Trophoblast cell (in vitro differentiated cells and primary cell): ENCODE results near the gene ZBTB40.
A peak's percentile ranks its signal among the peaks of the same experiment; 100 is the strongest.

Source experiments
- DNase-seq, 2 donors: peaks; one replicate each; pipeline ENCODE4 v3.0.0-alpha.2; 2016
- H2AFZ ChIP-seq: 2 replicates; pipeline ENCODE4 v1.6.1; 2013; ENCODE audit warnings: low read length, moderate library complexity, mild to moderate bottlenecking; ENCODE audit not compliant: insufficient read depth, poor library complexity
- H2AK5ac ChIP-seq: 2 replicates; pipeline ENCODE4 v1.6.1; 2013; ENCODE audit warnings: mild to moderate bottlenecking, low read length
- H2BK120ac ChIP-seq: 2 replicates; pipeline ENCODE4 v1.6.1; 2013; ENCODE audit warnings: low read length, mild to moderate bottlenecking, moderate library complexity; ENCODE audit not compliant: insufficient read depth, poor library complexity
- H2BK12ac ChIP-seq: 2 replicates; pipeline ENCODE4 v1.6.1; 2013; ENCODE audit warnings: mild to moderate bottlenecking, low read length, moderate library complexity
- H2BK5ac ChIP-seq: 2 replicates; pipeline ENCODE4 v1.6.1; 2013; ENCODE audit warnings: low read length, low read depth, moderate library complexity, mild to moderate bottlenecking; ENCODE audit not compliant: poor library complexity
- H3K14ac ChIP-seq: 2 replicates; pipeline ENCODE4 v1.6.1; 2013; ENCODE audit warnings: mild to moderate bottlenecking, low read length
- H3K18ac ChIP-seq: 2 replicates; pipeline ENCODE4 v1.6.1; 2013; ENCODE audit warnings: mild to moderate bottlenecking, low read length
- H3K23ac ChIP-seq: 2 replicates; pipeline ENCODE4 v1.6.1; 2013; ENCODE audit warnings: low read length
- H3K27ac ChIP-seq: 2 replicates; pipeline ENCODE4 v1.5.1; 2013; ENCODE audit warnings: low read depth, mild to moderate bottlenecking, inconsistent platforms, low read length, moderate library complexity
- H3K27me3 ChIP-seq: 2 replicates; pipeline ENCODE4 v1.6.1; 2013; ENCODE audit warnings: inconsistent platforms, mild to moderate bottlenecking, low read length, moderate library complexity; ENCODE audit not compliant: insufficient read depth
- H3K36me3 ChIP-seq, 2 experiments: 1 replicate in 1 of 2; 2 replicates in 1 of 2; pipeline ENCODE4 v1.6.1; 2013; ENCODE audit warnings: low read length in 2 of 2, mild to moderate bottlenecking in 2 of 2, moderate library complexity in 1 of 2; ENCODE audit not compliant: insufficient read depth in 2 of 2, control insufficient read depth in 1 of 2
- H3K4ac ChIP-seq: 2 replicates; pipeline ENCODE4 v1.6.1; 2013; ENCODE audit warnings: low read depth, mild to moderate bottlenecking, low read length, moderate library complexity
- H3K4me1 ChIP-seq, 2 experiments: 1 replicate in 1 of 2; 2 replicates in 1 of 2; pipeline ENCODE4 v1.6.1; 2013; ENCODE audit warnings: low read length in 2 of 2, mild to moderate bottlenecking in 2 of 2, moderate library complexity in 1 of 2; ENCODE audit not compliant: insufficient read depth in 2 of 2, control insufficient read depth in 1 of 2
- H3K4me2 ChIP-seq: 2 replicates; pipeline ENCODE4 v1.6.1; 2013; ENCODE audit warnings: inconsistent platforms, mild to moderate bottlenecking, low read length, moderate library complexity
- H3K4me3 ChIP-seq: 2 replicates; pipeline ENCODE4 v1.5.1; 2013; ENCODE audit warnings: mild to moderate bottlenecking, low read depth, low read length, inconsistent platforms
- H3K79me1 ChIP-seq: one replicate; pipeline ENCODE4 v1.6.1; 2013; ENCODE audit warnings: low read length
- H3K79me2 ChIP-seq: 2 replicates; pipeline ENCODE4 v1.6.1; 2013; ENCODE audit warnings: low read length, mild to moderate bottlenecking; ENCODE audit not compliant: control insufficient read depth, insufficient read depth, poor library complexity
- H3K9ac ChIP-seq: 2 replicates; pipeline ENCODE4 v1.6.1; 2013; ENCODE audit warnings: mild to moderate bottlenecking, low read length
- H3K9me3 ChIP-seq: 2 replicates; pipeline ENCODE4 v1.6.1; 2013; ENCODE audit warnings: low read depth, mild to moderate bottlenecking, control low read depth, inconsistent platforms, low read length; ENCODE audit not compliant: insufficient read depth
- H4K12ac ChIP-seq: 2 replicates; pipeline ENCODE4 v1.6.1; 2013; ENCODE audit warnings: low read depth, mild to moderate bottlenecking, low read length, moderate library complexity
- H4K8ac ChIP-seq: 2 replicates; pipeline ENCODE4 v1.6.1; 2013; ENCODE audit warnings: low read depth, mild to moderate bottlenecking, low read length, moderate library complexity
- H4K91ac ChIP-seq: one replicate; pipeline ENCODE4 v1.6.1; 2013; ENCODE audit warnings: low read depth, mild to moderate bottlenecking, low read length, moderate library complexity
- WGBS: extraction: QIAGEN DNeasy Blood & Tissue Kit; methylation state at CpG from one replicate; pipeline ENCODE4 v1.1.7; 2013; ENCODE audit warnings: missing lambda C conversion rate; ENCODE audit not compliant: insufficient read length, insufficient coverage; ENCODE audit errors: extremely low coverage; 5-methylcytosine and 5-hydroxymethylcytosine counted together

ZBTB40 gene

GRCh38 chr1:22406722-22407495, 44.7 kb upstream of the ZBTB40 start:
- Histone ChIP-seq H3K27me3 (no peaks in the 10 kb centered on the region), H3K36me3 (no peaks in the 10 kb centered on the region), H3K4me1 (peaks cover 28 to 30% of the 10 kb centered on the region in 2 experiments), H3K79me2 (peaks cover 4% of the 10 kb centered on the region), H2AK5ac (no peak overlapping the region), H3K4ac (no peak overlapping the region), H3K14ac (no peak overlapping the region), H4K8ac (no peak overlapping the region), H3K23ac (no peak overlapping the region), H4K12ac (no peak overlapping the region), H3K18ac (peak overlapping the region; percentile 8), H2BK12ac (peak overlapping the region; percentile 85), H2AFZ (no peak overlapping the region), H4K91ac (peak overlapping the region; percentile 22), H3K4me3 (no peak overlapping the region), H3K79me1 (peaks cover 18% of the 10 kb centered on the region), H2BK120ac (peak overlapping the region; percentile 52), H3K9me3 (no peaks in the 10 kb centered on the region), H3K9ac (no peak overlapping the region), H3K27ac (peak overlapping the region; percentile 86), H3K4me2 (no peak overlapping the region), H2BK5ac (peak overlapping the region; percentile 34)
- DNase-seq, result peak; percentile 59 to 93
- no CpG with 5 or more reads among the region's 13 CpGs for WGBS

DNA sequence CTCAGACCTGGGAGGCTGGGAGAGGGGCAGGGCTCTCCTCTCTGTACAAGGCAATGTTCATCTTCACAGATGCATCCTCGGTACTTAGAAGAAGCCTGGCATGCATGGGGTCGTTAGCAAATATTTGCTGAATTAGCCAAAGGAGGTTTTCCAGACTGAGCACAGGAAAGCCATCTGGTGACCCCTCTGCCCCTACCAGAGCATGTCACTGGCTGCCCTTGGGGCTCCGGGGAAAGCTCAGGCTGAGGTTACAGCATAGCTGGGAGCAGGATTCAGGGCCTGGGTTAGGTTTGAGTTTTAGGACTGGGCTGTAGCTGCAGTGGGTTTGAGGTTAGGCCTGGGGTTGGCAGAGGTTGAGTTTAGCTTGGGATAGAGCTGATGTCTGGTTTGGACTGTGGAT, 43.4 kb upstream of the ZBTB40 start:
- H3K14ac ChIP-seq, result peak overlapping the region; percentile 59
- H2BK5ac ChIP-seq, result peak overlapping the region; percentile 69
- peak overlapping the region; percentile 78 for H2AK5ac ChIP-seq
- peaks cover 35 to 38% of the 10 kb centered on the region in 2 experiments for H3K4me1 ChIP-seq
- no CpG with 5 or more reads among the region's 3 CpGs for WGBS
- peak overlapping the region; percentile 26 for H4K8ac ChIP-seq
- no peak overlapping the region for H4K12ac ChIP-seq
- no peak overlapping the region for H2AFZ ChIP-seq
- peaks cover 4% of the 10 kb centered on the region for H3K79me2 ChIP-seq
- peak overlapping the region; percentile 87 for H2BK120ac ChIP-seq
- H3K23ac ChIP-seq, result peak overlapping the region; percentile 29
- H2BK12ac ChIP-seq, result peak overlapping the region; percentile 95
- peak overlapping the region; percentile 86 for H4K91ac ChIP-seq
- no peak overlapping the region for H3K4me3 ChIP-seq
- peak overlapping the region; percentile 86 for H3K27ac ChIP-seq
- H3K9me3 ChIP-seq, result no peaks in the 10 kb centered on the region
- no peak overlapping the region for H3K9ac ChIP-seq
- no peak overlapping the region for H3K4ac ChIP-seq
- H3K4me2 ChIP-seq, result no peak overlapping the region
- peaks cover 27% of the 10 kb centered on the region for H3K79me1 ChIP-seq
- DNase-seq, result no peak
- H3K36me3 ChIP-seq, result no peaks in the 10 kb centered on the region
- H3K27me3 ChIP-seq, result no peaks in the 10 kb centered on the region
- H3K18ac ChIP-seq, result peak overlapping the region; percentile 43

DNA sequence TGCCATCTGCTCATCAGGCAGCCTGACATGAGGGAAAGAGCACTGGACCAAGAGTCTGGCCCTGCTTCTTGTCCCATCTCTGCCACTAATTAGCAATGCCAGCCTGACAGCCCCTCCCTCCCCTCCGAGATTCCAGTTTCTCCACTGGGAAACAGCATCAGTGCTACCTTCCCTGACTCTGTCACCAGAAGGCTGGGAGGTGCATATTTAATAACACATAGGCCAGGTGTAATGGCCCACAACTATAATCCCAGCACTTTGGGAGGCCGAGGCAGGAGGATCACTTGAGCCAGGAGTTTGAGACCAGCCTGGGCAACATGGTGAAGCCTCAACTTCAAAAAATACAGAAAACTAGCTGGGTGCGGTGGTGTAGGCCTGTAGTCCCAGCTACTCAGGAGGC, 41.2 kb upstream of the ZBTB40 start:
- H2AK5ac ChIP-seq, result peak overlapping the region; percentile 92
- H4K91ac ChIP-seq, result peak overlapping the region; percentile 30
- H3K36me3 ChIP-seq, result no peaks in the 10 kb centered on the region
- no peak overlapping the region for H3K4ac ChIP-seq
- H4K8ac ChIP-seq, result no peak overlapping the region
- no peak overlapping the region for H3K4me3 ChIP-seq
- H2AFZ ChIP-seq, result no peak overlapping the region
- peaks cover 4% of the 10 kb centered on the region for H3K79me2 ChIP-seq
- H3K9me3 ChIP-seq, result no peaks in the 10 kb centered on the region
- peak overlapping the region; percentile 5 for H2BK5ac ChIP-seq
- H3K27me3 ChIP-seq, result no peaks in the 10 kb centered on the region
- H3K18ac ChIP-seq, result peak overlapping the region; percentile 22
- no CpG with 5 or more reads among the region's 3 CpGs for WGBS
- peak overlapping the region; percentile 40 for H2BK120ac ChIP-seq
- no peak for DNase-seq
- peaks cover 40 to 49% of the 10 kb centered on the region in 2 experiments for H3K4me1 ChIP-seq
- no peak overlapping the region for H3K23ac ChIP-seq
- H3K27ac ChIP-seq, result no peak overlapping the region
- H2BK12ac ChIP-seq, result peak overlapping the region; percentile 83
- H3K14ac ChIP-seq, result peak overlapping the region; percentile 57
- H4K12ac ChIP-seq, result no peak overlapping the region
- H3K4me2 ChIP-seq, result no peak overlapping the region
- no peak overlapping the region for H3K9ac ChIP-seq
- peaks cover 36% of the 10 kb centered on the region for H3K79me1 ChIP-seq

GRCh38 chr1:22410928-22411495, 40.6 kb upstream of the ZBTB40 start:
- H3K9ac ChIP-seq, result no peak overlapping the region
- no peak overlapping the region for H4K8ac ChIP-seq
- peaks cover 40 to 49% of the 10 kb centered on the region in 2 experiments for H3K4me1 ChIP-seq
- no peaks in the 10 kb centered on the region for H3K36me3 ChIP-seq
- H3K18ac ChIP-seq, result no peak overlapping the region
- H3K4me2 ChIP-seq, result no peak overlapping the region
- no peaks in the 10 kb centered on the region for H3K9me3 ChIP-seq
- H3K79me2 ChIP-seq, result peaks cover 4% of the 10 kb centered on the region
- WGBS, result no CpG with 5 or more reads among the region's 10 CpGs
- no peak overlapping the region for H4K12ac ChIP-seq
- H3K4me3 ChIP-seq, result no peak overlapping the region
- no peak overlapping the region for H3K23ac ChIP-seq
- peak overlapping the region; percentile 34 for H3K14ac ChIP-seq
- H2BK5ac ChIP-seq, result peak overlapping the region; percentile 44
- DNase-seq, result peak; percentile 79 to 91
- no peak overlapping the region for H2AFZ ChIP-seq
- peak overlapping the region; percentile 25 for H2BK120ac ChIP-seq
- peaks cover 38% of the 10 kb centered on the region for H3K79me1 ChIP-seq
- H3K27ac ChIP-seq, result no peak overlapping the region
- H3K4ac ChIP-seq, result peak overlapping the region; percentile 22
- no peak overlapping the region for H2AK5ac ChIP-seq
- H4K91ac ChIP-seq, result peak overlapping the region; percentile 81
- no peaks in the 10 kb centered on the region for H3K27me3 ChIP-seq
- H2BK12ac ChIP-seq, result peak overlapping the region; percentile 67
